Measurements from ENCODE around the gene PLXNB2.

DNA sequence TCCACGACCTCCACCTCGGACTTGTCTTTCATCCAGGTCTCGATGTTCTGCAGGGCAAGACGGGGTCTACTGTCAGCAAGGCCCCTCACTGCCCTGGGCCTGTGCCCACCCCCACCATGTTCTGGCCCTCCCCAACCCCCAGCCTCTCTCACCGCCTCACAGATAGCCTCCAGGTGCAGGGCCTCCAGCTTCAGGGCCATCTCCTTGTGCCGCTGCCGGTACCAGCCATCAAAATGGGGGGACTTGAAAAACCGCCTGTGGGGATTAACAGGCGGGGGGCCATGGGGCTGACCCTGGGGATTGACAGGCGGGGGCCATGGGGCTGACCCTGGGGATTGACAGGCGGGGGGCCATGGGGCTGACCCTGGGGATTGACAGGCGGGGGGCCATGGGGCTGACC, 4.9 kb upstream of the PLXNB2 start:
- TF ChIP-seq, protein P1, sequence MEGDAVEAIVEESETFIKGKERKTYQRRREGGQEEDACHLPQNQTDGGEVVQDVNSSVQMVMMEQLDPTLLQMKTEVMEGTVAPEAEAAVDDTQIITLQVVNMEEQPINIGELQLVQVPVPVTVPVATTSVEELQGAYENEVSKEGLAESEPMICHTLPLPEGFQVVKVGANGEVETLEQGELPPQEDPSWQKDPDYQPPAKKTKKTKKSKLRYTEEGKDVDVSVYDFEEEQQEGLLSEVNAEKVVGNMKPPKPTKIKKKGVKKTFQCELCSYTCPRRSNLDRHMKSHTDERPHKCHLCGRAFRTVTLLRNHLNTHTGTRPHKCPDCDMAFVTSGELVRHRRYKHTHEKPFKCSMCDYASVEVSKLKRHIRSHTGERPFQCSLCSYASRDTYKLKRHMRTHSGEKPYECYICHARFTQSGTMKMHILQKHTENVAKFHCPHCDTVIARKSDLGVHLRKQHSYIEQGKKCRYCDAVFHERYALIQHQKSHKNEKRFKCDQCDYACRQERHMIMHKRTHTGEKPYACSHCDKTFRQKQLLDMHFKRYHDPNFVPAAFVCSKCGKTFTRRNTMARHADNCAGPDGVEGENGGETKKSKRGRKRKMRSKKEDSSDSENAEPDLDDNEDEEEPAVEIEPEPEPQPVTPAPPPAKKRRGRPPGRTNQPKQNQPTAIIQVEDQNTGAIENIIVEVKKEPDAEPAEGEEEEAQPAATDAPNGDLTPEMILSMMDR (IDR thresholded peaks at IDR 0.05): no peak
- TF ChIP-seq POLR2A (IDR thresholded peaks at IDR 0.05): no peak

All from lower leg skin (tissue), 3 donors.